Glutamatergic neuron (in vitro differentiated cells): ENCODE measurements around the gene RHOF. TPM values are rescaled to one million over a fixed set of nuclear protein-coding genes. Genes with fewer than 3 reads are reported as not detected.

ENCODE experiments used
- DNase-seq: peaks from one replicate; pipeline ENCODE4 v3.0.0; 2022
- H3K27ac Mint-ChIP-seq: one replicate; pipeline ENCODE4 v1.8.0; 2020; ENCODE audit warnings: mild to moderate bottlenecking, mixed read lengths, inconsistent platforms; ENCODE audit not compliant: unreplicated experiment
- H3K27me3 Mint-ChIP-seq: one replicate; pipeline ENCODE4 v1.8.0; 2020; ENCODE audit warnings: mild to moderate bottlenecking, moderate library complexity, mixed read lengths, inconsistent platforms; ENCODE audit not compliant: unreplicated experiment
- H3K36me3 Mint-ChIP-seq: one replicate; pipeline ENCODE4 v1.8.0; 2020; ENCODE audit warnings: mild to moderate bottlenecking, mixed read lengths, inconsistent platforms; ENCODE audit not compliant: unreplicated experiment
- H3K4me1 Mint-ChIP-seq: one replicate; pipeline ENCODE4 v1.8.0; 2020; ENCODE audit warnings: mild to moderate bottlenecking, low read depth, mixed read lengths, inconsistent platforms; ENCODE audit not compliant: unreplicated experiment
- H3K4me3 Mint-ChIP-seq: one replicate; pipeline ENCODE4 v1.8.0; 2020; ENCODE audit warnings: mild to moderate bottlenecking, mixed read lengths, inconsistent platforms; ENCODE audit not compliant: unreplicated experiment
- H3K9me3 Mint-ChIP-seq: one replicate; pipeline ENCODE4 v1.8.0; 2020; ENCODE audit warnings: mild to moderate bottlenecking, moderate library complexity, mixed read lengths, inconsistent platforms; ENCODE audit not compliant: unreplicated experiment
- total RNA-seq: library from RNA; stranded (reverse); fragmentation: NEBNext Ultra II Directional; extraction: Animal tissue kit (Norgen Biotek cat#: 25700); gene quantifications from one replicate; pipeline ENCODE4 v1.2.1, GENCODE V29; 2021; ENCODE audit not compliant: unreplicated experiment
- TF ChIP-seq, protein P1 (sequence below): fragments of 200-600 bp; sonication (generic); IDR thresholded peaks from one replicate; pipeline ENCODE4 v1.5.0; 2021; ENCODE audit not compliant: partially characterized antibody, unreplicated experiment

RHOF gene
- total RNA-seq, 1 donor from 2014 or later = 31.1 TPM

DNA sequence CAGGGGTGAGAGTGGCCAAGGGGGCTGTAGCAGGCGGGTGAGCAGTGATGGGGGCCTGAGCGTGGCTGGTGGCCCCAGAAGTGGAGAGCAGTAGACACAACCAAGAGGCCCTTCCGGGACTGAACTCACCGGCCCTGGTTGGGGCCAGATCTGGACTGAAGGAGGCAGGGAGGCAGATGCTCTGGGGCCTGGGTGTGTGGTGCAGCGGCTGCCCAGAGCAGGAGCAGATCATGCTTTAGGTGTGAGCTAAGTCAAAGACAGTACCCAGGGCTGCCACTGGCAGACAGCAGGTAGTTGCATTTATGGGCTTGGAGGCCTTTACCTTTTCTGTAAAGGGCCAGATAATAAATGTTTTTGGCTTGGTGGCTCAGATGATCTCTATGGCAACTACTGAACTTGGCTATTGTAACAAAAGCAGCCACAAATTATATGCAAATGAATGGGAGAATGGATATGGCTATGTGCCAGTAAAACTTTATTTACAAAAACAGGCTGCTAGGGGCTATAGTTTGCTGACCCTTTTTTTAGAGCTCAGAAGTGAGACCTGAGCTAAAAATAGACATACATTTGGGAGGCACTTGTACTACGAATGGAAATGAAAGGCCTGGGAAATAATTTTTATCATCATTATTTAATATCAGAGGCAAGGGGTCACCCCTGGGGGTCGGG, 35.9 kb upstream of the RHOF start:
- no peak for DNase-seq
- no peaks in the 10 kb centered on the region for H3K36me3 Mint-ChIP-seq
- H3K27me3 Mint-ChIP-seq = peaks cover 18% of the 10 kb centered on the region
- H3K27ac Mint-ChIP-seq = no peak overlapping the region
- peaks cover 16% of the 10 kb centered on the region for H3K9me3 Mint-ChIP-seq
- H3K4me3 Mint-ChIP-seq = no peak overlapping the region
- no peaks in the 10 kb centered on the region for H3K4me1 Mint-ChIP-seq
- TF ChIP-seq, protein P1, sequence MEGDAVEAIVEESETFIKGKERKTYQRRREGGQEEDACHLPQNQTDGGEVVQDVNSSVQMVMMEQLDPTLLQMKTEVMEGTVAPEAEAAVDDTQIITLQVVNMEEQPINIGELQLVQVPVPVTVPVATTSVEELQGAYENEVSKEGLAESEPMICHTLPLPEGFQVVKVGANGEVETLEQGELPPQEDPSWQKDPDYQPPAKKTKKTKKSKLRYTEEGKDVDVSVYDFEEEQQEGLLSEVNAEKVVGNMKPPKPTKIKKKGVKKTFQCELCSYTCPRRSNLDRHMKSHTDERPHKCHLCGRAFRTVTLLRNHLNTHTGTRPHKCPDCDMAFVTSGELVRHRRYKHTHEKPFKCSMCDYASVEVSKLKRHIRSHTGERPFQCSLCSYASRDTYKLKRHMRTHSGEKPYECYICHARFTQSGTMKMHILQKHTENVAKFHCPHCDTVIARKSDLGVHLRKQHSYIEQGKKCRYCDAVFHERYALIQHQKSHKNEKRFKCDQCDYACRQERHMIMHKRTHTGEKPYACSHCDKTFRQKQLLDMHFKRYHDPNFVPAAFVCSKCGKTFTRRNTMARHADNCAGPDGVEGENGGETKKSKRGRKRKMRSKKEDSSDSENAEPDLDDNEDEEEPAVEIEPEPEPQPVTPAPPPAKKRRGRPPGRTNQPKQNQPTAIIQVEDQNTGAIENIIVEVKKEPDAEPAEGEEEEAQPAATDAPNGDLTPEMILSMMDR = no peak

DNA sequence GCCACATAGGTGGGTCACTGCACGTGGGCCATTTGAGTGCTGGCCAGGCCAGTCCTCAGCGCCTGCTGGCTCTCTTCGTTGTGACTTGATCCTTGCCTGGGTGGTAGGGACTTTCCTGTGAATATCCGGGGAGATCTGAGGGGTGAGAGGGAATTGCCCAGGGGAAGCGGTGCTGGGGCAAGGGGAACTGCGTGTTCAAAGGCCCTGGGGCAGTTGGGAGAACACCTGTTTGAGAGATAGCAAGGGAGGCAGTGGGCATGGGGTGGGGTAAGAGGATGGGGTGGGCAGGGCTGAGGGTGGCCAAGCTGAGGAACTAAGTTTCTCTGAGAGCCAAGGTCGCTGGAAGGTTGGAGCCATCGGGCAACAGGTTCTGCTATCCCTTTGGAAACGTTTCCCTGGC, 35.3 kb upstream of the RHOF start:
- Mint-ChIP-seq H3K9me3 (peaks cover 16% of the 10 kb centered on the region), H3K36me3 (no peaks in the 10 kb centered on the region), H3K4me3 (no peak overlapping the region), H3K27me3 (peaks cover 18% of the 10 kb centered on the region), H3K27ac (no peak overlapping the region), H3K4me1 (no peaks in the 10 kb centered on the region)
- TF ChIP-seq, protein P1 = no peak
- no peak for DNase-seq

GRCh38 chr12:121828306-121828705, 34.8 kb upstream of the RHOF start:
- no peak overlapping the region for H3K27ac Mint-ChIP-seq
- no peak overlapping the region for H3K4me3 Mint-ChIP-seq
- no peaks in the 10 kb centered on the region for H3K36me3 Mint-ChIP-seq
- no peaks in the 10 kb centered on the region for H3K4me1 Mint-ChIP-seq
- H3K27me3 Mint-ChIP-seq = peaks cover 18% of the 10 kb centered on the region
- no peak for DNase-seq
- TF ChIP-seq, protein P1 = no peak
- peaks cover 16% of the 10 kb centered on the region for H3K9me3 Mint-ChIP-seq

DNA sequence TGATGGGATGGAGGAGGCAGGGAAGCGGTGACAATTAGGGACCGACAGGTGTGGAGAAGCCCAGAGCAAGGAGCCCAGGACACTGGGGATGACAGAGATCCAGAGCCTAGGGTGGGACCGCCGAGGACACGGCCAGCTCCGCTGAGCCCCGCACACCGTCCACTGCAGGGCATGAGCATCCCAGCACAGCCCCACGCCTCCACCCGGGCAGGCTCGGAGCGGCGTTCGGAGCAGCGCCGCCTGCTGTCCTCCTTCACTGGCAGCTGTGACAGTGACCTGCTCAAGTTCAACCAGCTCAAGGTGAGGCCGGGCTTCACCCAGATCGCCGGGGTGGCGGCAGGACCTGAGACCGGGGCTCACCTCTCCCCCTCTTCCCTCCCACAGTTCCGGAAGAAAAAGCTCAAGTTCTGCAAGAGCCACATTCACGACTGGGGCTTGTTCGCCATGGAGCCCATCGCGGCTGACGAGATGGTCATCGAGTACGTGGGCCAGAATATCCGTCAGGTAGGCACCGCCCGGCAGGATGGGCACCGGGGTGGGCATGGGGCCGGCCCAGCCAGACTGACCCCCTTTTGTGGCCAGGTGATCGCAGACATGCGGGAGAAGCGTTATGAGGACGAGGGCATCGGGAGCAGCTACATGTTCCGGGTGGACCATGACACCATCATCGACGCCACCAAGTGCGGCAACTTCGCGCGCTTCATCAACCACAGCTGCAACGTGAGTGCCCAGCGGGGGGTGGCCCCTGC, 34.0 kb upstream of the RHOF start:
- no peaks in the 10 kb centered on the region for H3K36me3 Mint-ChIP-seq
- H3K4me1 Mint-ChIP-seq = no peaks in the 10 kb centered on the region
- no peak for DNase-seq
- H3K27ac Mint-ChIP-seq = no peak overlapping the region
- peaks cover 18% of the 10 kb centered on the region for H3K27me3 Mint-ChIP-seq
- peaks cover 15% of the 10 kb centered on the region for H3K9me3 Mint-ChIP-seq
- no peak overlapping the region for H3K4me3 Mint-ChIP-seq
- TF ChIP-seq, protein P1 = no peak
